PC-3 (cell line): Measurements from ENCODE around the gene TRABD2A. TPM values are rescaled to one million over a fixed set of nuclear protein-coding genes. Genes with fewer than 3 reads are reported as not detected.

Source experiments
- ATAC-seq: fragments of 200-7000 bp; cut with Tn5 transposase; 2 replicates; pipeline ENCODE4 v1.9.1; 2020; ENCODE audit warnings: mild to moderate bottlenecking, moderate library complexity
- BruUV-seq: library from RNA; stranded (reverse); fragments of 400-500 nt; replicated peaks from 2 replicates; lab custom pipeline; 2021; lab: Mats Ljungman, UMichigan
- CTCF ChIA-PET: fragments of 300-600 bp; sonication (Branson Sonifier 250); formaldehyde crosslinking; loops from one replicate; lab custom pipeline; 2022; ENCODE audit warnings: antibody characterized with exemption; lab: Charles Lee
- POLR2A ChIA-PET: fragments of 300-600 bp; sonication (Branson Sonifier 250); formaldehyde crosslinking; loops from one replicate; lab custom pipeline; 2022; ENCODE audit warnings: antibody characterized with exemption; ENCODE audit not compliant: unreplicated experiment; lab: Charles Lee
- DNase-seq: peaks from one replicate; pipeline ENCODE4 v3.0.0-alpha.2; 2015
- H2AFZ ChIP-seq: fragments of 300-600 bp; sonication (generic); 2 replicates; pipeline ENCODE4 v1.6.0; 2016; ENCODE audit warnings: antibody characterized with exemption, low read length
- H3F3A ChIP-seq: fragments of 300-600 bp; sonication (generic); one replicate; pipeline ENCODE4 v1.6.0; 2017; ENCODE audit warnings: antibody characterized with exemption, low read length, control low read depth, mild to moderate bottlenecking; ENCODE audit not compliant: unreplicated experiment
- H3K27ac ChIP-seq: fragments of 300-600 bp; sonication (generic); 2 replicates; pipeline ENCODE4 v1.5.1; 2016; ENCODE audit warnings: mild to moderate bottlenecking, low read length
- H3K27me3 ChIP-seq: fragments of 300-600 bp; sonication (generic); 2 replicates; pipeline ENCODE4 v1.6.1; 2016; ENCODE audit warnings: low read length, mixed read lengths
- H3K36me3 ChIP-seq: fragments of 300-600 bp; sonication (generic); 2 replicates; pipeline ENCODE4 v1.6.1; 2016; ENCODE audit warnings: low read depth, mixed run types, low read length, mixed read lengths
- H3K4me1 ChIP-seq: fragments of 300-600 bp; sonication (generic); 2 replicates; pipeline ENCODE4 v1.5.1; 2016; ENCODE audit warnings: low read length; ENCODE audit not compliant: insufficient read depth
- H3K4me2 ChIP-seq: fragments of 300-600 bp; sonication (generic); 2 replicates; pipeline ENCODE4 v1.6.0; 2016; ENCODE audit warnings: low read length
- H3K4me3 ChIP-seq: fragments of 300-600 bp; sonication (generic); 2 replicates; pipeline ENCODE4 v1.5.1; 2016; ENCODE audit warnings: mild to moderate bottlenecking, low read length, mixed read lengths
- H3K79me2 ChIP-seq: fragments of 300-600 bp; sonication (generic); 2 replicates; pipeline ENCODE4 v1.6.1; 2017; ENCODE audit warnings: low read length, mixed read lengths
- H3K9ac ChIP-seq: fragments of 300-600 bp; sonication (generic); 2 replicates; pipeline ENCODE4 v1.6.0; 2016; ENCODE audit warnings: mild to moderate bottlenecking, low read length
- H3K9me2 ChIP-seq: fragments of 300-600 bp; sonication (generic); replicated peaks from 2 replicates; pipeline ENCODE4 v1.6.1; 2016; ENCODE audit warnings: mixed run types, low read length, mixed read lengths
- H3K9me3 ChIP-seq: fragments of 300-600 bp; sonication (generic); 2 replicates; pipeline ENCODE4 v1.6.1; 2016; ENCODE audit warnings: low read length, mixed read lengths
- H4K20me1 ChIP-seq: fragments of 300-600 bp; sonication (generic); 2 replicates; pipeline ENCODE4 v1.6.1; 2016; ENCODE audit warnings: low read length, mixed read lengths
- CTCF ChIP-seq: fragments of 300-600 bp; sonication (generic); conservative IDR thresholded peaks from 2 replicates; pipeline ENCODE4 v1.5.1; 2017; ENCODE audit warnings: antibody characterized with exemption, low read depth, mild to moderate bottlenecking, low read length
- EZH2 ChIP-seq: fragments of 300-600 bp; sonication (generic); IDR thresholded peaks from one replicate; pipeline ENCODE4 v1.6.1; 2017; ENCODE audit warnings: antibody characterized with exemption, mild to moderate bottlenecking, low read length; ENCODE audit not compliant: unreplicated experiment
- EZH2phosphoT487 ChIP-seq: fragments of 300-600 bp; sonication (generic); IDR thresholded peaks from 2 replicates; pipeline ENCODE4 v1.6.1; 2018; ENCODE audit warnings: mild to moderate bottlenecking, antibody characterized with exemption, low read length, borderline replicate concordance
- intact Hi-C: fragments of 100-400 bp; cut with micrococcal nuclease; formaldehyde crosslinking; loops from 2 replicates; pipeline ENCODE4 v1.9.0; 2023
- total RNA-seq: library from RNA; depleted of rRNA; stranded (reverse); fragments of >200 nt; gene quantifications from 2 replicates; pipeline ENCODE4 v1.2.3, GENCODE V29; 2014

The TRABD2A gene
- total RNA-seq, 1 experiment from 2014 or later = 2.0 TPM

- H3K27me3 ChIP-seq = no peaks in the 10 kb centered on the region
- peak; percentile 70 for ATAC-seq
- no peaks in the 10 kb centered on the region for H3K9me3 ChIP-seq
- no peak overlapping the region for H3K4me2 ChIP-seq
- no TSS peak for BruUV-seq
- ChIA-PET POLR2A (no interaction called here), CTCF (no interaction called here)
- H3K4me1 ChIP-seq = peaks cover 24% of the 10 kb centered on the region
- H3F3A ChIP-seq = no peaks in the 10 kb centered on the region
- no peak for TF ChIP-seq CTCF
- TF ChIP-seq EZH2phosphoT487 = no peak
- no peak for TF ChIP-seq EZH2
- H3K9ac ChIP-seq = no peak overlapping the region
- H3K9me2 ChIP-seq = no peaks in the 10 kb centered on the region
- peak; percentile 62 for DNase-seq
- H4K20me1 ChIP-seq = no peaks in the 10 kb centered on the region
- H3K36me3 ChIP-seq = no peaks in the 10 kb centered on the region
- no peak overlapping the region for H3K27ac ChIP-seq
- no peak overlapping the region for H2AFZ ChIP-seq
- no peak overlapping the region for H3K4me3 ChIP-seq
- no peaks in the 10 kb centered on the region for H3K79me2 ChIP-seq
- intact Hi-C loops = no loop called here
These were observed 84.1 kb downstream of the TRABD2A start for GRCh38 chr2:84796798-84797197.

DNA sequence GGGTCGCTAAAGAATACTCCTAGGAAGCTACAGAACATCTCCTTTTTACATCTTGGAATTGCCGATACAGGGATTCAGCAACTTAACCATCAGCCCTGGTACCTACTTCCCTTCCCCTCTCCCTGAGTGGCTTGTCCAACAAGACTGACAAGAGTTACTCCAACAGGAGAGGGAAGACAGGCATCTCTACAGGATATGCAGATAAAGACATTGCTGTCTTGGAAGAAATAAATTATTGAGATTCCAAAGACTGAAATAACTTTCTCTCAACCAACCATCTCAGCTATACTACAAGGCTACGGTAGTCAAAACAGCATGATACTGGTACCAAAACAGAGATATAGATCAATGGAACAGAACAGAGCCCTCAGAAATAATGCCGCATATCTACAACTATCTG is 87.2 kb downstream of the TRABD2A start:
- Histone ChIP-seq H2AFZ (no peak overlapping the region), H3K4me2 (peak overlapping the region; percentile 49; the same call in 1 of the 2 replicates), H3K79me2 (no peaks in the 10 kb centered on the region), H3K27me3 (no peaks in the 10 kb centered on the region), H3K4me3 (no peak overlapping the region), H3K9ac (no peak overlapping the region), H4K20me1 (no peaks in the 10 kb centered on the region), H3F3A (no peaks in the 10 kb centered on the region), H3K9me3 (no peaks in the 10 kb centered on the region), H3K27ac (no peak overlapping the region), H3K9me2 (no peaks in the 10 kb centered on the region), H3K36me3 (no peaks in the 10 kb centered on the region), H3K4me1 (peaks cover 24% of the 10 kb centered on the region)
- intact Hi-C loops = no loop called here
- no peak for TF ChIP-seq EZH2
- TF ChIP-seq EZH2phosphoT487 = no peak
- TF ChIP-seq CTCF = no peak
- ChIA-PET POLR2A (interaction anchor here (0.6 kb wide), 1 partner anchor 132 kb away, joined by 7 read pairs; no protein-coding TSS in a partner anchor), CTCF (no interaction called here)
- no TSS peak for BruUV-seq
- no peak for ATAC-seq
- DNase-seq = no peak

DNA sequence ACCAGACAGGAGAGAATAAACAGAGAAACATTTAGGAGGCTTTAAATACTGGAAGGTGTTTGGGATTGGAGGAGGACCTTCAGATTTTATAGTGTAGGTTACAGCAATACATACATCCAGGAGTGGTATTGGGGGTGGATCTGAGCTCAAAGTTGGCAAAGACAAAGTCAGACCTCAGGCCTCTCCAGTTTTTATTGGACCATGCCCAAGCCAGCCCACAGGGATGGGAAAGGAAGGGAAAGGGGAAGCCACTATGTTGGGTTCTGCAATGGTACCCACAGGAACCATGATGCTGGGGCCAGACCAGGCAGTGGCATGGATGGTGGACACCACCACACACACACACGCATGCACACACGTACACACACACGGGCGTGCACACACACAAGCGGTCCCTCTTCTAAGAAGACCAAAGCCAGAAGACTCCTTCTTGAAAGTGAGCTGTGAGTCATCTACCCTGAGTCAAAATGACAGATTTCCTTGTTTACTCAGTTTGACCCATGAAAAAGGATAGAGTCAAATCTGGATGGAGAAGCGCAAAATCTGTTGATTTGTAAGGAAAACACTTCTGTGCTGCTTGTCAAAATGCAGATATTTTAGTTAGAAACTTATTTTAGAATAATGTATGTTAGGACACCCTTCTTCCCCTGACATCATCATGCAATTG is 87.9 kb downstream of the TRABD2A start:
- POLR2A ChIA-PET = interaction anchor here (0.6 kb wide), 1 partner anchor 133 kb away, joined by 7 read pairs; no protein-coding TSS in a partner anchor

More for the DNA sequence above, 87.9 kb downstream of the TRABD2A start:
- TF ChIP-seq CTCF = no peak
- H2AFZ ChIP-seq = no peak overlapping the region
- H3K9me2 ChIP-seq = no peaks in the 10 kb centered on the region
- peaks cover 24% of the 10 kb centered on the region for H3K4me1 ChIP-seq
- H3K27me3 ChIP-seq = no peaks in the 10 kb centered on the region
- no peak overlapping the region for H3K27ac ChIP-seq
- no peaks in the 10 kb centered on the region for H3K79me2 ChIP-seq
- no TSS peak for BruUV-seq
- peak overlapping the region; percentile 49; the same call in 1 of the 2 replicates for H3K4me2 ChIP-seq
- H3K9ac ChIP-seq = no peak overlapping the region
- H3K36me3 ChIP-seq = no peaks in the 10 kb centered on the region
- no peaks in the 10 kb centered on the region for H3F3A ChIP-seq
- peak; percentile 75 for DNase-seq
- ATAC-seq = peak; percentile 75
- CTCF ChIA-PET = interaction anchor here (0.6 kb wide), 1 partner anchor 472 kb away, joined by 4 read pairs; no protein-coding TSS in a partner anchor
- no peak overlapping the region for H3K4me3 ChIP-seq
- H4K20me1 ChIP-seq = no peaks in the 10 kb centered on the region
- intact Hi-C loops = no loop called here
- H3K9me3 ChIP-seq = no peaks in the 10 kb centered on the region
